Endothelial cell of umbilical vein (primary cell): ENCODE data around the gene NCOA7. TPM values are rescaled to one million over a fixed set of nuclear protein-coding genes. Genes with fewer than 3 reads are reported as not detected.

Experiments
- BruUV-seq: library from RNA; stranded (reverse); fragments of 400-500 nt; replicated peaks from 2 replicates; lab custom pipeline; 2021; lab: Mats Ljungman, UMichigan
- CTCF ChIA-PET: fragments of 300-600, 350-600 bp; sonication (Branson Sonifier 250); formaldehyde crosslinking; loops from one replicate; lab custom pipeline; 2021; ENCODE audit warnings: antibody characterized with exemption, inconsistent platforms; lab: Charles Lee
- POLR2A ChIA-PET: fragments of 300-600, 350-600 bp; sonication (Branson Sonifier 250); formaldehyde crosslinking; loops from one replicate; lab custom pipeline; 2021; ENCODE audit warnings: antibody characterized with exemption, inconsistent platforms; lab: Charles Lee
- DNase-seq: peaks from one replicate; pipeline ENCODE4 v3.0.0-alpha.2; 2011; ENCODE audit warnings: low read depth, low spot score
- FAIRE-seq: peaks from 2 replicates; lab custom pipeline; 2011; peaks lifted over from hg19 to GRCh38; lab: Jason Lieb, UNC
- H2AFZ ChIP-seq: 2 replicates; pipeline ENCODE4 v1.6.0; 2012; ENCODE audit warnings: low read depth, low read length, control low read depth, inconsistent platforms
- H3K27ac ChIP-seq: 2 replicates; pipeline ENCODE4 v1.5.1; 2011; ENCODE audit warnings: low read depth, mild to moderate bottlenecking, control low read depth, low read length, moderate library complexity; ENCODE audit not compliant: insufficient read depth
- H3K27me3 ChIP-seq, 2 experiments: 2 replicates each; pipeline versions ENCODE4 v1.6.0 to v1.6.1; 2011; ENCODE audit warnings: low read length in 2 of 2, mixed read lengths in 1 of 2; ENCODE audit not compliant: control insufficient read depth in 2 of 2, insufficient read depth in 2 of 2
- H3K36me3 ChIP-seq, 2 experiments: 2 replicates in 1 of 2; 3 replicates in 1 of 2; pipeline ENCODE4 v1.5.1; 2011; ENCODE audit warnings: low read length in 2 of 2, mild to moderate bottlenecking in 1 of 2, moderate library complexity in 1 of 2; ENCODE audit not compliant: control insufficient read depth in 2 of 2, insufficient read depth in 2 of 2; ENCODE audit errors: extremely low read depth in 1 of 2
- H3K4me1 ChIP-seq: 3 replicates; pipeline ENCODE4 v1.5.1; 2011; ENCODE audit warnings: mild to moderate bottlenecking, low read length; ENCODE audit not compliant: control insufficient read depth, insufficient read depth; ENCODE audit errors: extremely low read depth
- H3K4me2 ChIP-seq: 2 replicates; pipeline ENCODE4 v1.6.1; 2011; ENCODE audit warnings: low read length, control low read depth, mixed read lengths; ENCODE audit not compliant: insufficient read depth
- H3K4me3 ChIP-seq, 3 experiments: fragments of 200-600 bp in 1 of 3; sonication (generic), shearing (Covaris generic) in 1 of 3; replicated peaks in 1 of 3; 2 replicates each; pipeline ENCODE4 v1.5.1; 2011 to 2016; ENCODE audit warnings: control low read depth in 3 of 3, low read length in 3 of 3, mild to moderate bottlenecking in 2 of 3, inconsistent platforms in 1 of 3, low read depth in 1 of 3, moderate library complexity in 1 of 3; ENCODE audit not compliant: insufficient read depth in 1 of 3
- H3K79me2 ChIP-seq: 2 replicates; pipeline ENCODE4 v1.6.0; 2012; ENCODE audit warnings: low read length, inconsistent platforms; ENCODE audit not compliant: control insufficient read depth, insufficient read depth
- H3K9ac ChIP-seq: replicated peaks from 2 replicates; pipeline ENCODE3; 2011; ENCODE audit warnings: low read length, control low read depth; ENCODE audit not compliant: insufficient read depth; ENCODE audit errors: extremely low read depth
- H3K9me1 ChIP-seq: replicated peaks from 3 replicates; pipeline ENCODE4 v1.6.0; 2011; ENCODE audit warnings: mild to moderate bottlenecking, low read length; ENCODE audit not compliant: control insufficient read depth, insufficient read depth; ENCODE audit errors: extremely low read depth
- H3K9me3 ChIP-seq: replicated peaks from 2 replicates; pipeline ENCODE4 v1.5.1; 2012; ENCODE audit warnings: low read length, inconsistent platforms; ENCODE audit not compliant: control insufficient read depth, insufficient read depth
- H4K20me1 ChIP-seq: replicated peaks from 2 replicates; pipeline ENCODE3; 2011; ENCODE audit warnings: mild to moderate bottlenecking, low read length; ENCODE audit not compliant: control insufficient read depth, insufficient read depth; ENCODE audit errors: extremely low read depth
- FOS ChIP-seq: IDR thresholded peaks from 2 replicates; pipeline ENCODE4 v1.6.1; 2011; ENCODE audit warnings: mild to moderate bottlenecking, low read length, moderate library complexity, borderline replicate concordance; ENCODE audit not compliant: insufficient read depth
- JUN ChIP-seq: IDR thresholded peaks from 2 replicates; pipeline ENCODE4 v1.6.1; 2011; ENCODE audit warnings: borderline replicate concordance, low read depth; ENCODE audit not compliant: insufficient read length, insufficient read depth
- MAX ChIP-seq: IDR thresholded peaks from 2 replicates; pipeline ENCODE4 v1.6.1; 2011; ENCODE audit not compliant: insufficient read depth, insufficient read length
- MYC ChIP-seq: IDR thresholded peaks from one replicate; pipeline ENCODE4 v1.6.1; 2011; ENCODE audit warnings: mild to moderate bottlenecking, low read depth, low read length
- dilution Hi-C: fragments of 300-500 bp; cut with MboI; formaldehyde crosslinking; loops from one replicate; pipeline ENCODE4 v1.15.0; 2019; ENCODE audit warnings: low sequenced_read_pairs; ENCODE audit not compliant: extremely low pct_ligation_motif_present
- intact Hi-C: fragments of 100-400 bp; cut with micrococcal nuclease; formaldehyde crosslinking; loops from one replicate; pipeline ENCODE4 v1.10.0; 2022
- polyA plus RNA-seq, 4 experiments: library from polyadenylated mRNA; depleted of rRNA in 3 of 4; stranded (reverse) in 3 of 4; unstranded in 1 of 4; fragments of >200 nt; gene quantifications; 2 replicates each; pipeline versions ENCODE4 v1.2.1 to v1.2.3, GENCODE V29; 2011 to 2012; ENCODE audit warnings: missing spikeins in 1 of 4
- total RNA-seq: library from RNA; stranded (reverse); gene quantifications from 2 replicates; pipeline ENCODE4 v1.2.3, GENCODE V29; 2021

NCOA7 gene
- total and polyA plus RNA-seq, 2 donors (not counting 3 experiments of a cell fraction or from before 2014, with no cell fraction given): 27.7 to 71.2 TPM

- Histone ChIP-seq H3K9ac (no peak overlapping the region), H2AFZ (no peak overlapping the region), H3K4me2 (no peak overlapping the region), H3K9me3 (no peaks in the 10 kb centered on the region), H3K9me1 (no peaks in the 10 kb centered on the region), H3K79me2 (no peaks in the 10 kb centered on the region), H3K27ac (no peak overlapping the region), H4K20me1 (no peaks in the 10 kb centered on the region), H3K36me3 (peaks cover 7% of the 10 kb centered on the region in 2 experiments), H3K4me3 (no peak overlapping the region), H3K4me1 (no peaks in the 10 kb centered on the region), H3K27me3 (no peaks in the 10 kb centered on the region)
- TF ChIP-seq MYC (no peak), MAX (no peak), JUN (no peak), FOS (no peak)
- intact Hi-C loops: no loop called here
- DNase-seq (no peak), FAIRE-seq (no peak)
- dilution Hi-C loops: no loop called here
- CTCF ChIA-PET: no interaction called here
- POLR2A ChIA-PET: no interaction called here
- no TSS peak for BruUV-seq
Observed at GRCh38 chr6:125930765-125931418, 140.1 kb downstream of the NCOA7 start.

- no peaks in the 10 kb centered on the region for H3K4me1 ChIP-seq
Observed at GRCh38 chr6:125931733-125932450, 141.1 kb downstream of the NCOA7 start.

More at GRCh38 chr6:125931733-125932450, 141.1 kb downstream of the NCOA7 start:
- intact Hi-C loops (no loop called here), dilution Hi-C loops (no loop called here)
- POLR2A ChIA-PET: no interaction called here
- Histone ChIP-seq H2AFZ (no peak overlapping the region), H3K9me1 (no peaks in the 10 kb centered on the region), H3K9ac (no peak overlapping the region), H3K4me3 (no peak overlapping the region), H3K27ac (no peak overlapping the region), H3K9me3 (no peaks in the 10 kb centered on the region), H3K36me3 (peaks cover 2 to 7% of the 10 kb centered on the region in 2 experiments), H3K27me3 (no peaks in the 10 kb centered on the region), H3K4me2 (no peak overlapping the region), H3K79me2 (no peaks in the 10 kb centered on the region), H4K20me1 (no peaks in the 10 kb centered on the region)
- CTCF ChIA-PET: interaction anchor here (0.9 to 1.1 kb wide), 4 partner anchors 14 to 24 kb away, joined by 3 to 5 read pairs (median 4); partner anchors contain the start of gene HINT3
- peak; percentile 38 for DNase-seq
- FAIRE-seq: peak; percentile 76
- no TSS peak for BruUV-seq
- TF ChIP-seq MAX (no peak), FOS (no peak), JUN (no peak)
